Activated CD8-positive, alpha-beta memory T cell treated with anti-CD3 and anti-CD28 coated beads, Interleukin-2, amount 50 U/mL, for 48 hours (primary cell): ENCODE results near the gene TXNDC5.

Experiments used
- DNase-seq: peaks from one replicate; pipeline ENCODE4 v3.0.0-alpha.2; 2020

TXNDC5 gene

DNA sequence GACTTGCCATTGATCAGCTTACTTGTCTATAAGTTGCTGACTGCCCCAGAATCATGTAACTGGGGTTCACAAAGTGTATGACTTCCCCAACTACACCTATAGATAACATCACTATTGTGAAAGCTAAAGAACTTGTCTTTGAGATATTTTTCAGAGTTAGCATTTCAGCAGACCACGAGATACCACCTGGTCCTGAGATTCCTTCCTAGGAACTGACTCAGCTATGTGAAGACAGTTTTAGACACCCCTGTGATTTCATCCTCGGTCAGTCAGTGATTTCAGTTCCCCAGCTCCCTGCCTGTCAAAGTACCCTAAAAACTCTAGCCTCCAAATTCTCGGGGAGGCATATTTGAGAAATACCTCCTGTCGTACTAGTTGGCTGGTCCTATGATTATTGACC is 62.4 kb downstream of the TXNDC5 start:
- DNase-seq = no peak

- DNase-seq = no peak
Measured at GRCh38 chr6:7846966-7847818, 63.4 kb downstream of the TXNDC5 start.

GRCh38 chr6:7841781-7842468 is 68.7 kb downstream of the TXNDC5 start:
- DNase-seq = no peak

GRCh38 chr6:7836371-7837026 is 74.1 kb downstream of the TXNDC5 start:
- DNase-seq = no peak

- no peak for DNase-seq
Measured at GRCh38 chr6:7833751-7834070, 76.9 kb downstream of the TXNDC5 start.

DNA sequence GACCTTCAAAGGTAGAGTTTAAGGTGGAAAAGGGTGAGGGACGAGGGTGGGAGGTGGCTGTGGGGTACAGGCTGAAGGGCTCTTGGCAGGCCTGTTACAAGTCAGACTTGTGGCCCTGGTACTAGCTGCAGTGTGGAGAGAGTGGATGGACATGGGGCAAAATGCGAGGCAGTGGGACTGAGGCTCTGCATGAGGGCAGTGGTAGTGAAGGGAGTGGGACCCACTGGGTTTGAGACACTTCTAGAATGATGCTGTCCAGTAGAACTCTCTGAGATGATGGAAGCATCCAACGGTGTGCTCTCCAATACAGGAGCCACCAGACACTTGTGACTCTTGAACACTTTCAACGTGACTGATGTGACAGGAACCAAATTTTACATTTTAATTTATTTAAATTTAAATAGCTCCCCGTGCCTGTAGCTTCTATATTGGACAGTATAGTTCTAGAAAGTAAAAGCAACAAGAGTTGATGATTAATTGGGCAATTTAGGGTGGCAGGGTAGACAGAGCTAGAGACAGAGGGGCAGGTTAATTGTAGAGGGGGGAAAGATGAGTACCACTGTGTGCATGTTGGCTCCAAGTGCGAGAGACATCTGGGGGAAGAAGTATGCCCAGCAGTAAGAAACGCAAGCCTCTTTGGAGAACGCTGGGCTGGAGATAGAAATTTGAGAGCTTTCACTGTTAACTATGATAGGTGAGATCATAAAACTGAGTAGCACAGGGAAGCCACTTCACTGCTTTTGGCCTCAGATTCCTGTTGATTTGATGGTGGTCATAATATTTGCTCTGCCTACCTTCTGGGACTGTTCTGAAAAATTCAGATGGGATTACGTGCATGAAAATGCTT is 77.5 kb downstream of the TXNDC5 start:
- no peak for DNase-seq
